Measurements from ENCODE around the gene KCP.

DNA sequence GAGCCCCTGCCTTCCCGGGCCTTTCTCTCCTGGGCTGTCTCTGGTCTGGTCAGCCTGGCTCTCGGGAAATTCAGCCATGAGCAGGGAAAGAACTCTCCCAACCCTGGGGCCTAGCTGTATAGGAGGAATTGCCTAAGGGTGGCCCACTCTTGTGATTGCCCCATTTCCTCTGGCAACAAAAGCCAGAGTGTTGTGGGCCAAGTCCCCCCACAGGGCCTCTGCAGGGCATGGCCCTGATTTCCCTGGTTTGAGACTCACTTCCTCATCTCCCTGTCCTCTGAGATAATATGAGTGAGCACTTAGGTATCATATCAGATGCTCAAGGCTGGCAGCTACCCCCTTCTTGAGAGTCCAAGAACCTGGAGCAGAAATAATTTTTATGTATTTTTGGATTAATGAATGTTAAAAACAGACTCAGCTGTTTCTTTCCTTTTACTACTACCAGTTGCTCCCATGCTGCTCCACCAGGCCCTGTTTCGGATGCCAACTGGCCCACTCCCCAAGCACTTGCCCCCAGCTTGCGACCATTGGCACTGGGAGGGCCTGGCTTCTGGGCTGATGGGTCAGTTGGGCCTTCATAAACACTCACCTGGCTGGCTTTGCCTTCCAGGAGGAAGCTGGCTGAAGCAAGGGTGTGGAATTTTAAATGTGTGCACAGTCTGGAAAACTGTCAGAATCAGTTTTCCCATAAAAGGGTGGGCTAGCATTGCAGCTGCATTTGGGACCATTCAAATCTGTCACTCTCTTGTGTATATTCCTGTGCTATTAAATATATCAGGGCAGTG lies 38.7 kb upstream of the KCP start:
- TF ChIP-seq, protein P1, sequence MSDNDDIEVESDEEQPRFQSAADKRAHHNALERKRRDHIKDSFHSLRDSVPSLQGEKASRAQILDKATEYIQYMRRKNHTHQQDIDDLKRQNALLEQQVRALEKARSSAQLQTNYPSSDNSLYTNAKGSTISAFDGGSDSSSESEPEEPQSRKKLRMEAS (IDR thresholded peaks at IDR 0.05): no peak
- TF ChIP-seq, protein P2, sequence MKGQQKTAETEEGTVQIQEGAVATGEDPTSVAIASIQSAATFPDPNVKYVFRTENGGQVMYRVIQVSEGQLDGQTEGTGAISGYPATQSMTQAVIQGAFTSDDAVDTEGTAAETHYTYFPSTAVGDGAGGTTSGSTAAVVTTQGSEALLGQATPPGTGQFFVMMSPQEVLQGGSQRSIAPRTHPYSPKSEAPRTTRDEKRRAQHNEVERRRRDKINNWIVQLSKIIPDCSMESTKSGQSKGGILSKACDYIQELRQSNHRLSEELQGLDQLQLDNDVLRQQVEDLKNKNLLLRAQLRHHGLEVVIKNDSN (IDR thresholded peaks at IDR 0.05): no peak
